Right renal pelvis (tissue), 4 donors: ENCODE data around the gene HDAC9. TPM values are rescaled to one million over a fixed set of nuclear protein-coding genes. Genes with fewer than 3 reads are reported as not detected.
A peak's percentile ranks its signal among the peaks of the same experiment; 100 is the strongest.

ENCODE experiments used
- DNase-seq, 4 donors: peaks; one replicate each; pipeline ENCODE4 v3.0.0-alpha.2; 2013; ENCODE audit warnings: low read depth in 4 of 4, low spot score in 3 of 4, missing footprints in 1 of 4
- polyA plus RNA-seq, 4 donors: library from polyadenylated mRNA; unstranded; fragments of 120-200 nt; gene quantifications; one replicate each; pipeline ENCODE4 v1.2.1, GENCODE V29; 2013; ENCODE audit not compliant: insufficient read length in 4 of 4

The HDAC9 gene
- polyA plus RNA-seq, 4 donors: 8.2 to 13.2 (median 11.7) TPM

GRCh38 chr7:18552943-18553604 is 57.5 kb downstream of the HDAC9 start:
- no peak for DNase-seq

- no peak for DNase-seq
Measured at GRCh38 chr7:18553605-18554003, 58.1 kb downstream of the HDAC9 start.

- no peak for DNase-seq
Measured at GRCh38 chr7:18555120-18555519, 59.6 kb downstream of the HDAC9 start.

- no peak for DNase-seq
Measured at GRCh38 chr7:18555968-18556367, 60.4 kb downstream of the HDAC9 start.

- no peak for DNase-seq
Measured at GRCh38 chr7:18558503-18558902, 63.0 kb downstream of the HDAC9 start.

- DNase-seq: no peak
Measured at GRCh38 chr7:18558910-18559309, 63.4 kb downstream of the HDAC9 start.

- DNase-seq: no peak
Measured at GRCh38 chr7:18559756-18560155, 64.2 kb downstream of the HDAC9 start.

GRCh38 chr7:18564779-18565178 is 69.2 kb downstream of the HDAC9 start:
- no peak for DNase-seq

- no peak for DNase-seq
Measured at GRCh38 chr7:18565337-18565736, 69.8 kb downstream of the HDAC9 start.

GRCh38 chr7:18566205-18566604 is 70.7 kb downstream of the HDAC9 start:
- no peak for DNase-seq

- DNase-seq: no peak
Measured at GRCh38 chr7:18566829-18567228, 71.3 kb downstream of the HDAC9 start.

GRCh38 chr7:18570441-18570840 is 74.9 kb downstream of the HDAC9 start:
- DNase-seq: no peak

- peak in 1 of 4 donors; percentile 8 for DNase-seq
Measured at GRCh38 chr7:18570890-18571478, 75.4 kb downstream of the HDAC9 start.

GRCh38 chr7:18572154-18572553 is 76.6 kb downstream of the HDAC9 start:
- DNase-seq: no peak

- DNase-seq: no peak
Measured at GRCh38 chr7:18572885-18573284, 77.3 kb downstream of the HDAC9 start.

GRCh38 chr7:18573410-18574234 is 78.1 kb downstream of the HDAC9 start:
- DNase-seq: no peak

GRCh38 chr7:18574235-18574540 is 78.6 kb downstream of the HDAC9 start:
- DNase-seq: no peak

- no peak for DNase-seq
Measured at GRCh38 chr7:18574676-18575075, 79.1 kb downstream of the HDAC9 start.

GRCh38 chr7:18575622-18576572 is 80.3 kb downstream of the HDAC9 start:
- no peak for DNase-seq

- DNase-seq: no peak
Measured at GRCh38 chr7:18577096-18577771, 81.7 kb downstream of the HDAC9 start.
